ENCODE results near the gene MCFD2.

The MCFD2 gene

GRCh38 chr2:46875226-46875899 is 40.2 kb downstream of the MCFD2 start:
- no peak for DNase-seq

GRCh38 chr2:46874236-46874929 is 41.2 kb downstream of the MCFD2 start:
- no peak for DNase-seq

- peak in 10 of 51 donors; percentile 4 to 72 (median 15) for DNase-seq
Measured at GRCh38 chr2:46873604-46874068, 42.0 kb downstream of the MCFD2 start.

GRCh38 chr2:46872902-46873603 is 42.6 kb downstream of the MCFD2 start:
- peak in 1 of 51 donors; percentile 59 for DNase-seq

- DNase-seq, result no peak
Measured at GRCh38 chr2:46871976-46872381, 43.6 kb downstream of the MCFD2 start.

GRCh38 chr2:46870051-46870839 is 45.4 kb downstream of the MCFD2 start:
- peak in 1 of 51 donors; percentile 6 for DNase-seq

- DNase-seq, result no peak
Measured at GRCh38 chr2:46869621-46870020, 46.0 kb downstream of the MCFD2 start.

GRCh38 chr2:46866770-46867246 is 48.8 kb downstream of the MCFD2 start:
- no peak for DNase-seq

- no peak for DNase-seq
Measured at GRCh38 chr2:46865181-46865970, 50.2 kb downstream of the MCFD2 start.

GRCh38 chr2:46863882-46864281 is 51.7 kb downstream of the MCFD2 start:
- no peak for DNase-seq

GRCh38 chr2:46862514-46862913 is 53.1 kb downstream of the MCFD2 start:
- no peak for DNase-seq

- DNase-seq, result no peak
Measured at GRCh38 chr2:46861916-46862315, 53.7 kb downstream of the MCFD2 start.

GRCh38 chr2:46859482-46859881 is 56.1 kb downstream of the MCFD2 start:
- no peak for DNase-seq

- no peak for DNase-seq
Measured at GRCh38 chr2:46858702-46859090, 56.9 kb downstream of the MCFD2 start.

- no peak for DNase-seq
Measured at GRCh38 chr2:46857871-46858701, 57.5 kb downstream of the MCFD2 start.

GRCh38 chr2:46856336-46856735 is 59.3 kb downstream of the MCFD2 start:
- DNase-seq, result no peak

- DNase-seq, result no peak
Measured at GRCh38 chr2:46855805-46856204, 59.8 kb downstream of the MCFD2 start.

GRCh38 chr2:46854260-46854659 is 61.3 kb downstream of the MCFD2 start:
- no peak for DNase-seq

- DNase-seq, result no peak
Measured at GRCh38 chr2:46852598-46852997, 63.0 kb downstream of the MCFD2 start.

- DNase-seq, result no peak
Measured at GRCh38 chr2:46852124-46852523, 63.5 kb downstream of the MCFD2 start.
